HG03066 (cell line): ENCODE results near the gene LMO7.
"Not testable (repeated sequence)": the region's sequence is repeated elsewhere in the genome, so short reads cannot be mapped to it uniquely, and the experiment has no call there.

Experiments
- ATAC-seq: cut with Tn5 transposase; IDR thresholded peaks from one replicate; pipeline ENCODE4 v1.9.1; 2021; ENCODE audit warnings: low read depth; ENCODE audit not compliant: unreplicated experiment

The LMO7 gene

DNA sequence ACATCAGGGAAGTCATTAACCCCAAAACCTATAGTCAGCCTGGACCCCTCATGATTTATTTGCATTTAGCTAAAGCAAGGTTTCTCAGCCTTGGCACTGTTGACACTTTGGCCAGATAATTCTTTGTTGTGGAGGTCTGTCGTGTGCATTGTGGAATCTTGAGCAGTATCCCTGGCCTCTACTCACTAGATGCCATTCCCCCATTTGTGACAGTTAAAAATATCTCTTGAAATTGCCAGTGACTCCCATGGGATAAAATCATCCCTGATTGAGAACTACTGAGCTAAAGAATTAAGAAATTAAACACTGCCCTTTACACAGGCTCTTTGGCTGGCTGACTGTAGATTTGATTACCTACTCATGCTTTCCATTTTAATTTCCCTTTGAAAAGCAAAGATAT lies 102.7 kb downstream of the LMO7 start:
- ATAC-seq: no peak

DNA sequence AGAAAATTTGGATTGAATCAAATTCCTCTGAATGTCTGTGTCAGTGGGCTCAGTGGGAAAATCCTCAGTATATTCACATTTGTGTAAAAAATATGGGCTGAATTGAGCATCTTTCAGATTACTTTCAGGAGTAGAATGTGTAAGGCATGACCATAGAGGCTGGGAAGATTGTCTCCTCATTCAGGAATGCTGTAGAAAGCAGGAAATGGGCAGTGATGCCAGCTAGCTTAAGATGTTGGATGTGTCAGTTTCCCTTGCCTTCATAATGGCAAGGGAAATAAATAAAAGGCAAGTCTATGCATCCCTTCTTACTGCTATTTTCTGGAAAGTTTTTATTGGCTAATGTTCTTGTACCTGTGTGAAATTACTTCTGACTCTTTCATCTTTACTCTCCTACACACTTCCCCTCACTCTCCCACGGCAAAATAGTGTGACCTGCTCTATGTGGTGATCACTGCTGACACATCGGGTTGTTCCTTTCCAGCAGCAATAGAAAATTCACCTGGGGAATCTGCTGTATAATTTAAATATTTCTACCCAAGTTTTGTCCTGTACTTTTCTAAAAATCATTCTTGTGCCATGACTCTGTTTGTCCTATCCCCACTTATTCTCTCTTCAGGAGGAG lies 103.2 kb downstream of the LMO7 start:
- no peak for ATAC-seq

DNA sequence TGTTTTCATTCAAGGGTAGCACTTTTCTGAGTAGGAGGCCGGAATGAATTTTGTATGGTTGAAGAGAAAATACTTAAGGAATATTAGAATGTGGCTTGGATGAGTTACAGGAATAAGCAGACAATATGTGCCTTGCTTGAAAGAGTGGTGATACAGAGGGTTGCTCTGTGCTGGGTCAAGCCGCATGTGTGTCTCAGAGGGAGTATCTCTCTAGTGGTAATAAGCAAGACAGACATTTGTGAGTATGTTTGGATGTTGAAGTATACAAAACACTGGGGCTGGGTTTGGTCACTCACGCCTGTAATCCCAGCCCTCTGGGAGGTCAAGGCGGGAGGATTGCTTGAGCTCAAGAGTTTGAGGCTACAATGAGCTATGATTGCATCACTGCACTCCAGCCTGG lies 103.9 kb downstream of the LMO7 start:
- peak; percentile 33 for ATAC-seq

DNA sequence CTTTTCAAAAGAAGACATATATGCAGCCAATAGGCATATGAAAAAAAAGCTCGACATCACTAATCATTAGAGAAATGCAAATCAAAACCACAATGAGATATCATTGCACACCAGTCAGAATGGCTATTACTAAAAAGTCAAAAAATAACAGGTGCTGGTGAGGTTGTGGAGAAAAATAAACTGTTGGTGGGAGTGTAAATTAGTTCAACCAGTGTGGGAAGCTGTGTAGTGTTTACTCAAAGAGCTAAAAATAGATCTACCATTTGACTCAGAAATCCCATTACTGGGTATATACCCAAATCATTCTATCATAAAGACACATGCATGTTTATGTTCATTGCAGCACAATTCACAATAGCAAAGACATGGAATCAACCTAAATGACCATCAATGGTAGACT lies 106.9 kb downstream of the LMO7 start:
- ATAC-seq: not testable (repeated sequence)

DNA sequence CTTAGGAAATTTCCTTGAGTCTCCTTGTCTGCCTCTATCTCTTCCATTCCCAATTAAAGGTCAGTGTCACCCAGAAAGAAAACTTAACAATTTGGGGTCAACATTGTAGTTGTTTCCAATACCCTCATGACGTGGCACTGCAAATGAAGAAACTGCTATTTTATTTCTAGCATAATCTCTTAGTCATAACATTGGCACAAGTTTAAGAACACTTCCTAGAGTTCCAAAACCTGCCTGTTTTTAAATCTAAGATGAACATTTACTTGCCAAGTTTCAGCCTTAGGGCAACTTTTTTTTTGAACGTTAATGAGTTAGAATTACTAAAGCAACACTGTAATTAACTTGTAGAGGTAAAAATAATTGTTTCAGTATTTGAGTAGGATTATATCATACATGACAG lies 108.0 kb downstream of the LMO7 start:
- ATAC-seq: no peak

DNA sequence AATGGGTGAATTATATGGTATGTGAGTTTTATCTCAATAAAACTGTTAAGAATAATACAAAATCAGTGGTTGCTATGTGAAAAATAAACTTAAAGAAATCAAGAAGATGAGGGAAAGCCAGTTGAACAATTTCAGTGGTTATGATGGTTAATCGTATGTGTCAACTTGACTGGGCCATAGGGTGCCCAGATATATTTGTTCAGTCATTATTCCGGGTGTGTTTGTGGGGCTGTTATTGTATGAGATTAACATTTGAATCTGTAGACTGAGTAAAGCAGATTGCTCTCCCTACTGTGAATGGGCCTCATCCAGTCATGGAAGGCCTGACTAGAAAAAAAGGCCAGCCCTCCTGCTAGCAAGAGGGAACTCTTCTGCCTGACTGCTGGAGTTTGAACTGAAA lies 109.3 kb downstream of the LMO7 start:
- ATAC-seq: no peak

DNA sequence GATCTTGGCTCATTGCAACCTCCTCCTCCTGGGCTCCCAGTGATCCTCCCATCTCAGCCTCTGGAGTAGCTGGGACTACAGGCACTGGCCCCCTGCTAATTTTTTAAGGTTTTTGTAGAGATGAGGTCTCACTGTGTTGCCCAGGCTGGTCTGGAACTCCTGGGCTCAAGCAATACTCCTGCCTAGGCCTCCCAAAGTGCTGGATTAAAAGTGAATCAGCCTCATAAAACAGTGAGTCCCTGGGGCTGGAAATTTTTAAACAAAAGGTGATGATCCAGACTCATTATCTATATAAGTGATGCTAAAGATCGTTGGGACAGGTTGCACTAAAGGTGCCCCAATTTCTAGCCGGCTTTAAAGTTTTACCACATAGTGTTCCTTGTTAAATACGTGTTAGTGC lies 112.7 kb downstream of the LMO7 start:
- no peak for ATAC-seq

DNA sequence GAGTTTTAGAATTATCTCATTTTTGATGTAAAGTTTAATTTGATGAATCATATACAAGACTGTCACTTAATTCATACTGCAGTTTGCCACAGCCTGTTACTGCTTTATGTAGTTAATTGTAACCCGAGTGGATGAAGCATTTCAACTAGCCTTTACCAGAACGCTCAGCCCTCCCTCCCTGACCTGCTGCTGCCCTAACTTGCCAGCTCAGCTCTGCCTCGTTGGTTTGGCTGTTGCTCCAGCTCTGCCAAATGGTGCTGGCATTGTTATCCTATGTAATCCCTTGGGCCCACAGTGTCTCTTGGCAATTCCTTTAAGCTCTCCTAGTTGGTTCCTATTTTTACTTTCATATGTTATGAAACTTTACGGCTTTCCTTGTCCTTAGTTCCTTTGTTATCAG lies 113.3 kb downstream of the LMO7 start:
- ATAC-seq: no peak

DNA sequence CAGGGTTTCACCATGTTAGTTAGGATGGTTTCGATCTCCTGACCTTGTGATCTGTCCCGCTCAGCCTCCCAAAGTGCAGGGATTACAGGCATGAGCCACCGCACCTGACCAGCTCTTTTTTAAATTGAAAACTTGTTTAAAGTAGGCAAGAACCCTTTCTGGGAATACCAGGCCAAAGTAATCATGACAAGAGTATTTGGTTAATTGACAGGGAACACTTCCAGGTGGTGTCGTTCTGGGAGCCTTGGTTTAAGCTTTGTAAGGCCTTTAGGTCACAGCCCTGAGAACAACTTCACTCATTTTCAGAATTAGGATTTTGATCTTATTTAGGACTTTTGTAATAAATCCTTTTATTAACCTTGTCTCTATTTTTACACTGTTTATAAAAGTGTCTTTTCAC lies 115.2 kb downstream of the LMO7 start:
- no peak for ATAC-seq

DNA sequence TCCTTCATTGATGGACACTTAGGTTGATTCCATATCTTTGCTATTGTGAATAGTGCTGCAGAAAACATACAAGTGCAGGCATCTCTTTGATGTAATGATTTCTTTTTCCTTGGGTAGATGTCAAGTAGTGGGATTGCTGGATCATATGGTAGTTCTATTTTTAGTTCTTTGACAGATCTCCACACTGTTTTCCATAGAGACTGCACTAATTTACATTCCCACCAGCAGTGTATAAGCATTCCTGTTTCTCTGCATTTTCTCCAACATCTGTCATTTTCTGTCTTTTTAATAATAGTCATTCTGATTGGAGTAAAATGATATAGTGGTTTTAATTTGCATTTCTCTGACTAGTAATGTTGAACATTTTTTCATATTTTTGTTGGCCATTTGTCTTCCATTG lies 116.7 kb downstream of the LMO7 start:
- ATAC-seq: no peak

DNA sequence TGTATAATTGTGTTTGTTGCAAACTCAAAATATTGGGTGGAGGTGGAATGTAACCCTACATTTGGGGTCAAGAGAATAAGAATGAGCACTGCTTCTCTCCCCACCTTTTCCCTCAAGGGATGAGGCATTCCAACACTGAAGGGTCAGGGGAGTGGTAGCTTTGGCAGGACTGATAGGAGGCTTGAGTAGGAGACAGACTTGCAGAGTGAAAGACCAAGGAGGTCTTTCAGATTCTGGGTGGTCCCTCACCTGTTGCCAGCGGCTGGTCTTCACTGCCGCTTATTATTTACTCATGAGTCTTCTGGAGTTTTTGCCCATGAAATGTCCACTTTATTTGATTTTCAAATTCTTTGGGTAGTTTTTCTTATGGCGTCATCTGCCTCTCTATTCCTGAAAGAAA lies 118.8 kb downstream of the LMO7 start:
- ATAC-seq: no peak

DNA sequence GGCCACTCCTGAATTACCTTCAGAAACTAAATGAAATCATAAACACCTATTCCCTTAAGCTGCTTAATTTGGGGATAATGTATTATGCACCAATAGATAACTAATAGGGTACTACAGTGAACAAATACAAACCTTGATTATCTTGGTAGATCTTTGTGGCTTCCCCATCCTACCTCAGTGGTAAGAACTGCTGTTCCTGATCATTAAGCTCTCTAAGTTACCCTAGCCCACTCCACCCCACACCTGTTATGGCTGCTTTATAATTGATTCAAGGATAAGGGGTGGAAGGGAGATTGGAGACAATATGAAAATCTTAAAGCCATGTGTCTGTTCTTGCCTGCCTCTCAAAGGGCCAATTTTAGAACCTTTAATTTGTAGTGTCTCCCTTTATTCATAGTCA lies 121.2 kb downstream of the LMO7 start:
- no peak for ATAC-seq

DNA sequence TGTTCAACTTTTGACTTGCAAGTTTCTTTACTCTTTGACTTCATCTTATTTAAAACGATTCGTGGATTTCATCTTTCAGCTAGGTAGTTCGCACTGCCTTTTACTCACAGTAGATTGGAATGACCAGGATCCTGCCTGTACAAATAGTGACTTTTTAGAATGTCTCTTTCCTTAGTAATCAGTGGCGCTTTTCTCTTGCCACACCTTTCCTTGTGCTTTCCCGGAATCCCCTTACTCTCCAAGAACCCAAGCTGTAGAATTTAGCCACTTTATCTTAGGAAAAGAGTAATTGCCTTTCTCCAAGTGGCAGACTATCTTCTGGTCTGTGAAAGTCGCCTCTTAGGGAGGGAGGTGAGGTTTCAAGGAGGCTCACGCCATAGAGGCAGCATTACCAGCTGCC lies 123.4 kb downstream of the LMO7 start:
- no peak for ATAC-seq

DNA sequence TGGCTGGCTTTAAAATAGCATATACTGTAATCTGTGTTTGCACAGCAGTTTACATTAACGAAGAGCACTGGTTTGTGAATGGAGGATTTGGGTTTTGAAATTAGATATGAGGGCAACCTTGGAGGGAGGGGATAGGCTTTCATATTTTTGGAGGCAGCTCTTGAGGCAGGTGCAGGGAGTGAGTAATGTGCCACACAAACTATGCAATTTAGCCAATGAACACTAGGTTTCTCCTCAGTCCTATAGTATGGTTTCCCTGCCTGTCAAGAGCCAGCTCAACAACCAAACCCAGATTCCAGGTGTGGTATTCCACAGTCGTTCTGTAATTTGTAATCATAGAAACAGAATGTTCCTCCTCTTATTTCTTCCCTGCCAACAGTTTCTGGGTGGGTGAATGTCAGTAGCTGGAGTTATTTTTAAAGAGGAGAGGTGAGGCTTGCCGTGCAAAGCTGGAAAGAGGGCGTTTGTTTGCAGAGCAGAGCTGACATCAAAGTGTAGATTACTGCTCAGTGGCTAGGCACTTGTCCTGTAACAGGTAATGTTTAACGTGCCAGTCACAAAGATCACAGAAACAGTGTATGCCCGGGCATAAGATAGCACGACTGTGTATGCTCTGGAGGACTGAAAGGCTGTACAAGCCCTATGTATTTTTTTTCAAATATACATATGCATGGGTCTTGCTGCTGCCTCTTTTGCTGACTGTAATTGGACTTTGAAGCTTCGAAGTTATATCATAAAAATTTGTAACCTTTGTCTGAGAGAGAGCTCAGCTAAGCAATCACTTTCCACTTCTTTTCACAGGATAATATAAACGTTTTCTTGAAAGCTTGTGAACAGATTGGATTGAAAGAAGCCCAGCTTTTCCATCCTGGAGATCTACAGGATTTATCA lies 124.2 kb downstream of the LMO7 start:
- ATAC-seq: no peak

DNA sequence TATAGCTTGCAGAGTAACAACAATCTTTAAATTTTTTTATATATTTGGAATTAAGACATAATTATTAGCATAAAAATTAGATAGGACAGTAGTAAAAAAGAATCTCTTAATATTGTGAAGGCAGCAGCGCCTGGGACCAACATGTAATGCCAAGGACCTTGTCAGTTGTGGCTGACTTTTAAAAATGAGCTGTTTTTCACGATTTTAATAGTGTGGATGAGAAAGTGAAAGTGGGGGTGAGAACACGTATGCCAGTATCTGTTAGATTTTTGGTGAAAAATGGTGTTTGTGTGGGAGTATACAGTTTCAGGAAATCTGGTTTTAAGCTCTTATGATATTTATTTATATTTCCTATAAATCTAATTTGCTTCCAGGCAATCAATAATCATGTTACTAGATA lies 125.2 kb downstream of the LMO7 start:
- peak; percentile 32 for ATAC-seq

DNA sequence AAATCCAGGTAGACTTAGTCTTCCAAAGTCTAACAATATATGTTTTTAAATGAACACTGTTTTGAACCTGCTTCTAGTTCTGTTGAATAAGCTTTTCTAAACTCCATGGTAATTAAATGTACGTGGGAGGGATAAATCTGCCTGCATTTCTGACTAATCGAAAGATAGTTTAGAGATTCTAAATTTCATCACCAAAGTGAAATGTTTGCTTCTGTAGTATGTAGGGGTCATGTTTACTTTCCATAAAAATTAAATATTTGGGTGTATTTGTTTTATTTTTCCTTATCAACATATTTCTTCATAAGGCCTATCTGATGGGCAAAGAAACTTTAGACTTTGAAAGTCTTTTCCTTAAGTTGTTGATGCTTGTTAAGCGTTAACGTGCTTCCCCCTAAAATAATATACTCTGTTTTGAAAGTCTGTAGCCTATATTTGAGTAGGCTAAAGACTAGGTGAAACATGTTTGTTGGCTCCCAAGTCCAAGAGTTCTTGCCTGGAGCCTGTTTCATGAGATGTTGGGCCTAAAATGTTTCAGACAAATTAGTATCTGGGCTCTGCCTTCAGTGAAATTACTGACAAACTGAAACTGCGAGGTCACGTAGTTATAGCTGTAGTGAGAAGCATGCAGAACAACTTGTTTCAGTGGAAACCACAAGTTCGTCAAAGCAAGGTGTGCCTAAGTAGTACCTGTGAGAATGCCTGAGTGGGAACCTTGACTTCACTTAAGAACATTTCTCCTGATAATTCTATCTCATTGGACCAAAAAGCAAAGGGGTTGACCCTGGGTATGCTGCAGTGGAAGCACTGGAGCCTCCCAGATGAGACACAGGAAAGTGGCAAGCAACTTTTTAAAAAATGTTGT lies 126.2 kb downstream of the LMO7 start:
- ATAC-seq: peak; percentile 96

DNA sequence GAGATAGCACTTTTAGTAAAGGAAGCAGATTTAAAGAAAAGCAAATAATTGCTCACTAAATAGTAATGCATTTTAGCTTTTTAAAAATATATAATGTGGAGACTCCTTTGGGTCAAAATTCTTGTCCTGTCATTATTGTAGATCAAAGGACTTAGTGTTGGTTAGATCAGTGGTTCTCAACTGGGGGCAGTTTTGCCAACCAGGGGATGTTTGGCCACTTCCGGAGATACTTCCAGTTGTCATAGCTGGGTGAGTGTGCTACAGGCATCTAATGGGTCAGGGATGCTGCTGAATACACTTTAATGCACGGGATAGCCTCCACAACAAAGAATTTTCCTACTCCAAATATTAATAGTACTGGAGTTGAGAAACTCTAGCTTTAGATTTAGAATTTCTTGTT lies 126.8 kb downstream of the LMO7 start:
- ATAC-seq: peak; percentile 11

DNA sequence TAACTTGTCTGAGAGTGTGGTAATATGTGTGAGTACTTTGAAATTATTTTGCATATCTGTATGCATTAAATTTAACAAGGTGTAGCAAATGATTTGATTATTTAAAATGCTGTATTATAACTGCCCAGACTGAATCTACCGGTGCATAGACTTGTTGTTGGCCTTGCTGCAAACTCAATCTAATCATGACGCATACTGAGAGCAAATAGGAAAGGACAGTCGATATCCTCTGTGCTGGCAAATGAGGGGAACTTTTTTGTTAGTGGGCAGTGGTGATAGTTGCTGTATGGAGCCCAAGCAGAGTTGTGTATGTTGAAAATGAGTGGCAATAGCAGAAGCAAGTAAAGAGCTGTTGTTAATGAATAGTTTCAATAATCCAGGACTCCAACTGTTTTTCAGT lies 127.4 kb downstream of the LMO7 start:
- no peak for ATAC-seq

DNA sequence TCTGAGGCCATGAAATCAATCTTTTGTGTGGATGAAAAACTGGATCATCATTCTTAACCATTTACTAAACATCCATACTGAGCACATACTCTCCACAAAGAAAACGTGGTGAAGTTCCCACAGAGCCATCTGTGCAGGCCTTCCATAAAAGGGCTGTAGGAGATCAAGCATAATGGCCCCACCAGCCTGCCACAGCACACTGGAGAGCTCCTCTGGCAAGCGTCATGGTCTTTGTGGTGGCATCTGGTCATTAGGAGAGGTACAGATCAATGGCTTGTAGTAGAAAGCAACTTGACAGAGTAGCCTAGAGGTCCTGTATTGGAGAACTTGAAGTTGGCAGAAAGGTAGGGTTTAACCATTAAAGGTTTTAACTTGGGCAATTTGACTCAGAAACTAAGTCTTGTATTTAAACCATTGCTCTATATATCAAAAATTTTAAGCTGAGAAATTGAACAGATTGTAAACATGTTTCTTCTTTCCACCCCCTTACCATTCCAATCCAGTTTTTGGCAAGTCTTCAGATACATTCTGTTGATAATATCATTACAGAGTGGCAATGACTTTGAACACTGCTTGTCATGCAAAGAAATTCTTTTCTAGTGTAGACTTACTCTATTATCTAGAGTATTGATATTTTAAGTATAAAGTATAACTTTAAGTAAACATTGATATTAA lies 128.3 kb downstream of the LMO7 start:
- no peak for ATAC-seq

DNA sequence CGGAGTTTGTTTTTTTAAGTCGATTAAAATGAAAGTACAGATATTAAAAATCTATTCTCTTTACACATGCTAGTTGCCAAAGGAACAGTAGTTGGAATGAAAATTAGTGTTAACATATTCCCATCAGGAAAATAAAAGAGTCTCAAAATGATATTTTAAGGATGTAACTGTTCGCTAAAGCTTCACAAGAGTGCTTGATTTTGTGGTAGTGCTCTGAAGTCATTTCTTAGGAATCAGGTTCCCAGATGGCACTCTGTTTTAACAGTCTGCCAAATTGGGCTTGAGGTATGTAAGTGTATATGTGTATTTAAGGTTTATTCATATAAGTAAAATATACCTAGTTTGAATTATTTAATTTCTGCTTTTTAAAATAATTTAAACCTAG lies 128.8 kb downstream of the LMO7 start:
- ATAC-seq: no peak

DNA sequence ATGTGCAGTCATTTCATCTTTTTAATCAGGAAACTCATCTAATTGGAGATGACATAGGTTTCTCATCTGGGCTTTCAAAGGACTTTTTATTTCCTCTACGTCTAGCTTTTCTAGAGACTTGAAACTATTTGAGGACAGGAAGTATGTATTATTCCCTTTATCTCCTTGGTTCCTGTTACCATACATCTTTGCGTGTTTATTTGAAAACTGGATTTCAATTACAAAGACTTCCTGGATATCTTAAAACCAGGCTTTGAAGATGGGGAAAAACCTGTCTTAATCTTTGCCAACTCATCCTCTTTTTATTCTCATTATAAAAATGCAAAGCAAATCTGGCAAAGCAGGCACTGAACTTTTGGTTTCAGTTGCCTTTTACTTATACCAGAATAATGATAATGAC lies 130.5 kb downstream of the LMO7 start:
- ATAC-seq: no peak
